ENCODE data around the gene SLC36A1.

The SLC36A1 gene

GRCh38 chr5:151522226-151522625 lies 74.8 kb downstream of the SLC36A1 start:
- H3K4me3 ChIP-seq (ENCODE audit: low read depth, low read length) = no peak overlapping the region
- no peak for TF ChIP-seq MYC (IDR thresholded peaks at IDR 0.05; ENCODE audit: low read depth, low read length)
- no peak for TF ChIP-seq POLR2A (IDR thresholded peaks at IDR 0.05; ENCODE audit: extremely low read depth, insufficient read length)
- DNase-seq (ENCODE audit: low read depth) = peak; percentile 28

GRCh38 chr5:151523335-151523734 lies 75.9 kb downstream of the SLC36A1 start:
- TF ChIP-seq CTCF (IDR thresholded peaks at IDR 0.05; ENCODE audit: low read depth, low read length) (peak; percentile 87), MYC (IDR thresholded peaks at IDR 0.05; ENCODE audit: low read depth, low read length) (no peak)
- peak; percentile 77 for DNase-seq (ENCODE audit: low read depth)
- H3K4me3 ChIP-seq (ENCODE audit: low read depth, low read length) = no peak overlapping the region

- no peak overlapping the region for H3K4me3 ChIP-seq (ENCODE audit: low read depth, low read length)
- DNase-seq (ENCODE audit: low read depth) = no peak
- no peak for TF ChIP-seq POLR2A (IDR thresholded peaks at IDR 0.05; ENCODE audit: extremely low read depth, insufficient read length)
- TF ChIP-seq MYC (IDR thresholded peaks at IDR 0.05; ENCODE audit: low read depth, low read length) = no peak
- TF ChIP-seq MAX (IDR thresholded peaks at IDR 0.05; ENCODE audit: low read depth, low read length) = no peak
- no peak for TF ChIP-seq CTCF (IDR thresholded peaks at IDR 0.05; ENCODE audit: low read depth, low read length)
Measured at GRCh38 chr5:151528153-151528552, 80.8 kb downstream of the SLC36A1 start.

- no peak for TF ChIP-seq MYC (IDR thresholded peaks at IDR 0.05; ENCODE audit: low read depth, low read length)
- TF ChIP-seq POLR2A (IDR thresholded peaks at IDR 0.05; ENCODE audit: extremely low read depth, insufficient read length) = no peak
- TF ChIP-seq MAX (IDR thresholded peaks at IDR 0.05; ENCODE audit: low read depth, low read length) = no peak
- no peak for TF ChIP-seq CTCF (IDR thresholded peaks at IDR 0.05; ENCODE audit: low read depth, low read length)
- DNase-seq (ENCODE audit: low read depth) = no peak
- H3K4me3 ChIP-seq (ENCODE audit: low read depth, low read length) = no peak overlapping the region
Measured at GRCh38 chr5:151528996-151529395, 81.6 kb downstream of the SLC36A1 start.

GRCh38 chr5:151531581-151531980 lies 84.2 kb downstream of the SLC36A1 start:
- no peak for DNase-seq (ENCODE audit: low read depth)
- no peak overlapping the region for H3K4me3 ChIP-seq (ENCODE audit: low read depth, low read length)
- no peak for TF ChIP-seq MAX (IDR thresholded peaks at IDR 0.05; ENCODE audit: low read depth, low read length)
- TF ChIP-seq MYC (IDR thresholded peaks at IDR 0.05; ENCODE audit: low read depth, low read length) = no peak
- no peak for TF ChIP-seq POLR2A (IDR thresholded peaks at IDR 0.05; ENCODE audit: extremely low read depth, insufficient read length)
- no peak for TF ChIP-seq CTCF (IDR thresholded peaks at IDR 0.05; ENCODE audit: low read depth, low read length)

GRCh38 chr5:151532416-151532815 lies 85.0 kb downstream of the SLC36A1 start:
- H3K4me3 ChIP-seq (ENCODE audit: low read depth, low read length) = no peak overlapping the region
- DNase-seq (ENCODE audit: low read depth) = no peak
- TF ChIP-seq CTCF (IDR thresholded peaks at IDR 0.05; ENCODE audit: low read depth, low read length) (no peak), MYC (IDR thresholded peaks at IDR 0.05; ENCODE audit: low read depth, low read length) (no peak), POLR2A (IDR thresholded peaks at IDR 0.05; ENCODE audit: extremely low read depth, insufficient read length) (no peak), MAX (IDR thresholded peaks at IDR 0.05; ENCODE audit: low read depth, low read length) (no peak)

Measured in NB4 (cell line).